ENCODE results near the gene STAP1. TPM values are rescaled to one million over a fixed set of nuclear protein-coding genes. Genes with fewer than 3 reads are reported as not detected.
"Not testable (repeated sequence)": the region's sequence is repeated elsewhere in the genome, so short reads cannot be mapped to it uniquely, and the experiment has no call there.

STAP1 gene
- total RNA-seq, 6 experiments from 2014 or later, result not detected

- no peaks in the 10 kb centered on the region for H3K9me3 ChIP-seq
- H3K27me3 ChIP-seq, result no peaks in the 10 kb centered on the region
- TF ChIP-seq POLR2A (IDR thresholded peaks at IDR 0.05), result no peak
- TF ChIP-seq, protein P1, sequence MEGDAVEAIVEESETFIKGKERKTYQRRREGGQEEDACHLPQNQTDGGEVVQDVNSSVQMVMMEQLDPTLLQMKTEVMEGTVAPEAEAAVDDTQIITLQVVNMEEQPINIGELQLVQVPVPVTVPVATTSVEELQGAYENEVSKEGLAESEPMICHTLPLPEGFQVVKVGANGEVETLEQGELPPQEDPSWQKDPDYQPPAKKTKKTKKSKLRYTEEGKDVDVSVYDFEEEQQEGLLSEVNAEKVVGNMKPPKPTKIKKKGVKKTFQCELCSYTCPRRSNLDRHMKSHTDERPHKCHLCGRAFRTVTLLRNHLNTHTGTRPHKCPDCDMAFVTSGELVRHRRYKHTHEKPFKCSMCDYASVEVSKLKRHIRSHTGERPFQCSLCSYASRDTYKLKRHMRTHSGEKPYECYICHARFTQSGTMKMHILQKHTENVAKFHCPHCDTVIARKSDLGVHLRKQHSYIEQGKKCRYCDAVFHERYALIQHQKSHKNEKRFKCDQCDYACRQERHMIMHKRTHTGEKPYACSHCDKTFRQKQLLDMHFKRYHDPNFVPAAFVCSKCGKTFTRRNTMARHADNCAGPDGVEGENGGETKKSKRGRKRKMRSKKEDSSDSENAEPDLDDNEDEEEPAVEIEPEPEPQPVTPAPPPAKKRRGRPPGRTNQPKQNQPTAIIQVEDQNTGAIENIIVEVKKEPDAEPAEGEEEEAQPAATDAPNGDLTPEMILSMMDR (IDR thresholded peaks at IDR 0.05), result no peak
- peaks cover 0 to 28% (median 0%) of the 10 kb centered on the region in 4 donors for H3K36me3 ChIP-seq
- intact Hi-C loops (cut with DNase I), result no loop called here
- DNase-seq, result no peak
- ATAC-seq, result no peak
- H3K27ac ChIP-seq, result no peak overlapping the region
- 66% methylated on average over 3 of the region's 3 CpGs for WGBS (ENCODE audit: insufficient coverage, low coverage, low lambda C conversion rate, missing lambda C conversion rate)
- no peak overlapping the region for H3K4me3 ChIP-seq
- H3K4me1 ChIP-seq, result no peaks in the 10 kb centered on the region
Measured at GRCh38 chr4:67632492-67632891, 74.0 kb downstream of the STAP1 start.

DNA sequence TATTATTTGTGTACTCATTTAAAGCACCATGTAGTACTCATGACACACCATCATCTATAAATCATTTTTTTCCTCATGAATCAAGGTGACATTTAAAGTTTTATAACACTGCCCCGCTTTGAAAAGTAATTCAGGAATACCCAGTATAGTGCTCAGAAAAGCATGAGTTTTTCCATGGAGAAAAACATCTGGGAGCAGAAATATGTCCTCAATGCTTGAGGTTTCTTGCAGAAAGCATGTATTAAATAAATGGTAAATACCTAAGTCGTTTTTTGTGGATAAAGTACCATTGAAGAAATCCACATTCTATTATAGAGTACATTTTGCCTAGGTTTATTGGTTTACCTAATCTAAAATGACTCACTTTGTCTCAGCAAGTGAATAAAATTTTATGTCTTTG is 76.2 kb downstream of the STAP1 start:
- ATAC-seq (no peak), DNase-seq (no peak)
- WGBS (ENCODE audit: insufficient coverage, low coverage, low lambda C conversion rate, missing lambda C conversion rate), result 90% methylated on average over 2 of the region's 2 CpGs
- H3K4me3 ChIP-seq, result no peak overlapping the region
- H3K4me1 ChIP-seq, result no peaks in the 10 kb centered on the region
- no peaks in the 10 kb centered on the region for H3K27me3 ChIP-seq
- TF ChIP-seq, protein P1 (IDR thresholded peaks at IDR 0.05), result no peak
- TF ChIP-seq POLR2A (IDR thresholded peaks at IDR 0.05), result no peak
- H3K36me3 ChIP-seq, result peaks cover 0 to 24% (median 4%) of the 10 kb centered on the region in 4 donors
- intact Hi-C loops (cut with DNase I), result no loop called here
- no peaks in the 10 kb centered on the region for H3K9me3 ChIP-seq
- H3K27ac ChIP-seq, result no peak overlapping the region

DNA sequence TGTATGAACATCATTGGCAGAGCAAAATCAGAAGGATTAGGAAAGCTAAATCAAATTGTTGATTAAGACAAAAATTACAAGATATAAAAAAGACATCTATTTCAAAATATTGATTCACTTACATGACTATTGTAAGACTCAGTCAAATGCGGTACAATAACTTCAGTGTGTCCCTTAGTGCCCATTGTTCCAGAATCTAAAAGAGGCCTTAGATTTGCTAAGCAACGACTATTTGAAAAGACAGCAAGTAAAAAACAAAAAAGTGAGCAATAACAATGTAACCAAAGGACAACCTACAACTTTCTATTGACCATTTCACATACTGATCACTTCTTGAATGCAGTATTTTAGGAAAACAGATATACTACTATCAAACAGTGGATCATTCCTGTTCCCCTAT is 76.8 kb downstream of the STAP1 start:
- ATAC-seq, result no peak
- 96% methylated on average over 2 of the region's 2 CpGs for WGBS (ENCODE audit: insufficient coverage, low coverage, low lambda C conversion rate, missing lambda C conversion rate)
- DNase-seq, result no peak
- Histone ChIP-seq H3K27ac (no peak overlapping the region), H3K4me1 (no peaks in the 10 kb centered on the region), H3K4me3 (no peak overlapping the region), H3K9me3 (no peaks in the 10 kb centered on the region), H3K27me3 (no peaks in the 10 kb centered on the region), H3K36me3 (peaks cover 0 to 19% (median 4%) of the 10 kb centered on the region in 4 donors)
- TF ChIP-seq POLR2A (IDR thresholded peaks at IDR 0.05), result no peak
- TF ChIP-seq, protein P1 (IDR thresholded peaks at IDR 0.05), result no peak
- intact Hi-C loops (cut with DNase I), result no loop called here

GRCh38 chr4:67636978-67637377 is 78.5 kb downstream of the STAP1 start:
- H3K9me3 ChIP-seq; ATAC-seq; DNase-seq; H3K27me3 ChIP-seq; intact Hi-C loops (cut with DNase I); H3K4me3 ChIP-seq; H3K27ac ChIP-seq; H3K4me1 ChIP-seq: not testable (repeated sequence)
- H3K36me3 ChIP-seq, result peaks cover 0 to 12% (median 4%) of the 10 kb centered on the region in 4 donors
- no CpG with 5 or more reads among the region's 30 CpGs for WGBS (ENCODE audit: insufficient coverage, low coverage, low lambda C conversion rate, missing lambda C conversion rate)

DNA sequence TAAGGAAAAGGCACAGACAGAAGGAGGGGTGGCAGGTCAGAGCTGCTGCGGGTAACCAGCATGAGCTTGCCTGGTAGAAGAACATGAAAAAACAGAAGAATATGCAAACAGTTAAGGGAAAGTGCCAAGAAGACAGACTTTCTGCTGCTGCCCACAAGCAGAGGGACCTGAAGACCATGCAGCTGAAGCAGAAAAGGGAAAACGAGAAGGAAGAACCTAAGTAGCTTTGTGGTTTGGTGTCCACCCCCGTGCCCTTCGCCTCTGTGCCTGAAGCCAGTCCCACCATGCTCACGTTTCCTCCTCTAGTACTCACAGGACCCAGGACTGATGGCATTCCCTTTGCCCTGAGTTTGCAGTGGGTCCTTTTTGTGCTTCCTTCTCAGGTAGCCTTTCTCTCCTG is 79.6 kb downstream of the STAP1 start:
- H3K9me3 ChIP-seq, result no peaks in the 10 kb centered on the region
- WGBS (ENCODE audit: insufficient coverage, low coverage, low lambda C conversion rate, missing lambda C conversion rate), result 57% methylated on average over 2 of the region's 5 CpGs
- no peaks in the 10 kb centered on the region for H3K27me3 ChIP-seq
- no peak overlapping the region for H3K27ac ChIP-seq
- intact Hi-C loops (cut with DNase I), result no loop called here
- H3K4me3 ChIP-seq, result no peak overlapping the region
- no peak for DNase-seq
- no peak for ATAC-seq
- peaks cover 0 to 5% (median 3%) of the 10 kb centered on the region in 4 donors for H3K4me1 ChIP-seq
- TF ChIP-seq POLR2A (IDR thresholded peaks at IDR 0.05), result no peak
- TF ChIP-seq, protein P1 (IDR thresholded peaks at IDR 0.05), result no peak
- peaks cover 0 to 8% (median 4%) of the 10 kb centered on the region in 4 donors for H3K36me3 ChIP-seq
